ENCODE results near the gene SEPHS1.
"Not testable (repeated sequence)": the region's sequence is repeated elsewhere in the genome, so short reads cannot be mapped to it uniquely, and the experiment has no call there.

Gene SEPHS1

DNA sequence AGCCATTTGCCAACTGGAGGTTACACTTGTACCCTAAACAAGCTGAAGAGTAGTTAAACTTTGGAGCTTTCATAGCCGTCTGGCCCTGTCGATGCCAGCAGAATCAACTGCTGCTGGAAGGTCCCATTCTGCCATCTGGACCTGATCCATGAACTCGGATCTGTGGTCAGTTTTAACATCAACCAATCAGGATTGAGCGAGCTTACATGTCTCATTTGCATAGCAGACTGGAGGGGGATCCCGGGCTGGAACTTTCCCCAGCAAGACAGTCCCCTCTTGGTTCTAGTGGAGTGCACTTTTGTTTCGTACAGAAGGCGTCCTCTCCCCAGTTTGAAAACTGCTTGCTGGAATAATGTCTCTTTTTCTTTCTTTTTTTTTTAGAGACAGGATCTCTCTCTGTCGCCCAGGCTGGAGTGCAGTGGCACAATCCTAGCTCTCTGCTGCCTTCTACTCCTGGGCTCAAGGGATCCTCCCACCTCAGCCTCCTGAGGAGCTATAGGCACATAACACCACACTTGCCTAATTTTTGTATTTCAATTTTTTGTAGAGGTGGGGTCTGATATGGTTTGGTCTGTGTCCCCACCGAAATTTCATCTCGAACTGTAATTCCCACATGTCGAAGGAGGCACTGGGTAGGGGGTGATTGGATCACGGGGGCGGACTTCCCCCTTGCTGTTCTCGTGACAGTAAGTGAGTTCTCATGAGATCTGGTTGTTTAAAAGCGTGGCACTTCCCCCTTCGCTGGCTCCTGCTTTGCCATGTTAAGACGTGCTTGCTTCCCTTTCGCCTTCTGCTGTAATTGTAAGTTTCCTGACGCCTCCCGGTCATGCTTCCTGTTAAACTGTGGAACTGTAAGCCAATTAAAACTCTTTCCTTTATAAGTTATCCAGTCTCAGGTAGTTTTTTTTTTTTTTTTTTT is 42.8 kb upstream of the SEPHS1 start:
- H3K27ac Mint-ChIP-seq: no peak overlapping the region
- H3K36me3 Mint-ChIP-seq (ENCODE audit: low read depth): no peaks in the 10 kb centered on the region
- TF ChIP-seq, protein P1, sequence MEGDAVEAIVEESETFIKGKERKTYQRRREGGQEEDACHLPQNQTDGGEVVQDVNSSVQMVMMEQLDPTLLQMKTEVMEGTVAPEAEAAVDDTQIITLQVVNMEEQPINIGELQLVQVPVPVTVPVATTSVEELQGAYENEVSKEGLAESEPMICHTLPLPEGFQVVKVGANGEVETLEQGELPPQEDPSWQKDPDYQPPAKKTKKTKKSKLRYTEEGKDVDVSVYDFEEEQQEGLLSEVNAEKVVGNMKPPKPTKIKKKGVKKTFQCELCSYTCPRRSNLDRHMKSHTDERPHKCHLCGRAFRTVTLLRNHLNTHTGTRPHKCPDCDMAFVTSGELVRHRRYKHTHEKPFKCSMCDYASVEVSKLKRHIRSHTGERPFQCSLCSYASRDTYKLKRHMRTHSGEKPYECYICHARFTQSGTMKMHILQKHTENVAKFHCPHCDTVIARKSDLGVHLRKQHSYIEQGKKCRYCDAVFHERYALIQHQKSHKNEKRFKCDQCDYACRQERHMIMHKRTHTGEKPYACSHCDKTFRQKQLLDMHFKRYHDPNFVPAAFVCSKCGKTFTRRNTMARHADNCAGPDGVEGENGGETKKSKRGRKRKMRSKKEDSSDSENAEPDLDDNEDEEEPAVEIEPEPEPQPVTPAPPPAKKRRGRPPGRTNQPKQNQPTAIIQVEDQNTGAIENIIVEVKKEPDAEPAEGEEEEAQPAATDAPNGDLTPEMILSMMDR (IDR thresholded peaks at IDR 0.05; ENCODE audit: unreplicated experiment in 3 of 3): no peak
- no peak overlapping the region for H3K4me3 Mint-ChIP-seq
- no peaks in the 10 kb centered on the region for H3K9me3 Mint-ChIP-seq
- peaks cover 5% of the 10 kb centered on the region for H3K4me1 Mint-ChIP-seq
- peaks cover 25% of the 10 kb centered on the region for H3K27me3 Mint-ChIP-seq (ENCODE audit: low read depth)

GRCh38 chr10:13388478-13389230 is 40.6 kb upstream of the SEPHS1 start:
- TF ChIP-seq, protein P1 (IDR thresholded peaks at IDR 0.05; ENCODE audit: unreplicated experiment in 3 of 3): no peak
- no peaks in the 10 kb centered on the region for H3K36me3 Mint-ChIP-seq (ENCODE audit: low read depth)
- peaks cover 38% of the 10 kb centered on the region for H3K27me3 Mint-ChIP-seq (ENCODE audit: low read depth)
- no peak overlapping the region for H3K27ac Mint-ChIP-seq
- H3K9me3 Mint-ChIP-seq: no peaks in the 10 kb centered on the region
- no peak overlapping the region for H3K4me3 Mint-ChIP-seq
- H3K4me1 Mint-ChIP-seq: peaks cover 5% of the 10 kb centered on the region

GRCh38 chr10:13386021-13386420 is 37.9 kb upstream of the SEPHS1 start:
- H3K36me3 Mint-ChIP-seq (ENCODE audit: low read depth): no peaks in the 10 kb centered on the region
- peaks cover 50% of the 10 kb centered on the region for H3K27me3 Mint-ChIP-seq (ENCODE audit: low read depth)
- no peaks in the 10 kb centered on the region for H3K9me3 Mint-ChIP-seq
- H3K4me1 Mint-ChIP-seq: peaks cover 16% of the 10 kb centered on the region
- TF ChIP-seq, protein P1 (IDR thresholded peaks at IDR 0.05; ENCODE audit: unreplicated experiment in 3 of 3): no peak
- no peak overlapping the region for H3K27ac Mint-ChIP-seq
- no peak overlapping the region for H3K4me3 Mint-ChIP-seq

GRCh38 chr10:13383399-13383761 is 35.3 kb upstream of the SEPHS1 start:
- Mint-ChIP-seq H3K27me3 (ENCODE audit: low read depth) (peaks cover 56% of the 10 kb centered on the region), H3K4me1 (peaks cover 11% of the 10 kb centered on the region), H3K27ac (peak overlapping the region in 1 of 3 experiments; percentile 7), H3K4me3 (peak overlapping the region; percentile 49 to 76 (median 68)), H3K9me3 (no peaks in the 10 kb centered on the region), H3K36me3 (ENCODE audit: low read depth) (no peaks in the 10 kb centered on the region)
- TF ChIP-seq, protein P1 (IDR thresholded peaks at IDR 0.05; ENCODE audit: unreplicated experiment in 3 of 3): no peak

DNA sequence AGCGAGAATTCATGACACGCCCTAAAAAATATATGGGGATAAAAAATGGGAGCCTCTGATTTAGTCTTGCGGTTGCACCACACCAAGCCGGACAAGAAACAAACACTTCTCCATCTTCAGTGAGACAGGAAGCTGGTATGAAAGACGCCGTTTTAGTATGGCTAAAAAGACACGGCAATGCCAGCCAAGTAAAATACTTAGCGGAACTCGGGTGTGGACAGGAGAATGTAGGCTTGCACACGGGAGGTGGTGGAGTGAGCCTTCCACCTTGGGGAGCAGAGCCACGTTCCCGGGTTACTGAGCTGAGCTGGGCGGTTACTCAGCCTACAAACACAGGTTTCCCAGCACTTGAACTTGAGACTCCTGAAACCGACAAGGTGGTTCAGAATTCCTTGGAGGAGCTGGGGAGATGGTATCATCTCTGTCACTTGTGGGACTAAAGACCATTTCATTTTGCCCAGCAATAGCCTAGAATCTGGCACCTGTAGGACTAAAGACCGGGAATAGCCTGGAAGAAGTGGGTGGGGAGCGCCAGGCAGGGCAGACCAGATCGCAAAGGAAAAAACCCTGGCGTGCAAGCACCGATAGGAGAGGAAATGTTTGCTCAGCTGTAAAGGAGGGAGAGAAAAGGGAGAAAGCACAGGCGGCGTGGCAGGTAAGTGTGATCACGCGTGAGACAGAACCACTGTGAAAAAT is 34.8 kb upstream of the SEPHS1 start:
- Mint-ChIP-seq H3K4me3 (peak overlapping the region; percentile 49 to 76 (median 68)), H3K9me3 (no peaks in the 10 kb centered on the region), H3K27ac (peak overlapping the region in 1 of 3 experiments; percentile 7), H3K36me3 (ENCODE audit: low read depth) (no peaks in the 10 kb centered on the region), H3K27me3 (ENCODE audit: low read depth) (peaks cover 61% of the 10 kb centered on the region), H3K4me1 (peaks cover 11% of the 10 kb centered on the region)
- TF ChIP-seq, protein P1 (IDR thresholded peaks at IDR 0.05; ENCODE audit: unreplicated experiment in 3 of 3): no peak

DNA sequence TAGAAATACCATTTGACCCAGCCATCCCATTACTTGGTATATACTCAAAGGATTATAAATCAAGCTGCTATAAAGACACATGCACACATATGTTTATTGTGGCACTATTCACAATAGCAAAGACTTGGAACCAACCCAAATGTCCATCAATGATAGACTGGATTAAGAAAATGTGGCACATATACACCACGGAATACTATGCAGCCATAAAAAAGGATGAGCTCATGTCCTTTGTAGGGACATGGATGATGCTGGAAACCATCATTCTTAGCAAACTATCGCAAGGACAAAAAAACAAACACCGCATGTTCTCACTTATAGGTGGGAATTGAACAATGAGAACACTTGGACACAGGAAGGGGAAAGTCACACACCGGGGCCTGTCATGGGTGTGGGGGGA is 31.0 kb upstream of the SEPHS1 start:
- H3K9me3 Mint-ChIP-seq; H3K27ac Mint-ChIP-seq; H3K36me3 Mint-ChIP-seq (ENCODE audit: low read depth); H3K4me3 Mint-ChIP-seq: not testable (repeated sequence)
- Mint-ChIP-seq H3K27me3 (ENCODE audit: low read depth) (peaks cover 49% of the 10 kb centered on the region), H3K4me1 (peaks cover 11% of the 10 kb centered on the region)
